H1 (cell line): ENCODE measurements around the gene REPIN1. TPM values are rescaled to one million over a fixed set of nuclear protein-coding genes. Genes with fewer than 3 reads are reported as not detected.

ENCODE experiments used
- CTCF ChIA-PET: fragments of 300-600 bp; sonication (Branson Sonifier 250); formaldehyde crosslinking; loops from one replicate; lab custom pipeline; 2021; ENCODE audit not compliant: partially characterized antibody; lab: Charles Lee
- POLR2A ChIA-PET: fragments of 300-600 bp; sonication (Branson Sonifier 250); formaldehyde crosslinking; loops from one replicate; lab custom pipeline; 2021; ENCODE audit warnings: inconsistent platforms; ENCODE audit not compliant: partially characterized antibody; lab: Charles Lee
- DNase-seq, 2 experiments: peaks; one replicate each; pipeline versions ENCODE4 v3.0.0 to v3.0.0-alpha.2; 2010 to 2022; ENCODE audit warnings: low spot score in 2 of 2, low read depth in 1 of 2, mixed read lengths in 1 of 2
- FAIRE-seq: peaks from 2 replicates; lab custom pipeline; 2011; peaks lifted over from hg19 to GRCh38; lab: Jason Lieb, UNC
- H2AFZ ChIP-seq: 2 replicates; pipeline ENCODE4 v1.8.1; 2012; ENCODE audit warnings: low read length, inconsistent platforms
- H2AK5ac ChIP-seq: 2 replicates; pipeline ENCODE4 v1.6.1; 2013; ENCODE audit warnings: low read depth, low read length
- H2BK120ac ChIP-seq: replicated peaks from 2 replicates; pipeline ENCODE3; 2013; ENCODE audit warnings: low read depth, low read length, inconsistent platforms
- H2BK12ac ChIP-seq: 2 replicates; pipeline ENCODE4 v1.6.1; 2013; ENCODE audit warnings: low read depth, low read length
- H2BK15ac ChIP-seq: 2 replicates; pipeline ENCODE4 v1.6.1; 2013; ENCODE audit warnings: low read length
- H2BK20ac ChIP-seq: 2 replicates; pipeline ENCODE4 v1.6.1; 2013; ENCODE audit warnings: low read length
- H2BK5ac ChIP-seq: 2 replicates; pipeline ENCODE4 v1.6.1; 2013; ENCODE audit warnings: low read depth, low read length
- H3K14ac ChIP-seq: 2 replicates; pipeline ENCODE4 v1.6.1; 2013; ENCODE audit warnings: inconsistent platforms; ENCODE audit not compliant: insufficient read length
- H3K18ac ChIP-seq: 2 replicates; pipeline ENCODE4 v1.6.1; 2013; ENCODE audit warnings: low read length; ENCODE audit errors: extremely low read depth
- H3K23ac ChIP-seq: 2 replicates; pipeline ENCODE4 v1.6.1; 2013; ENCODE audit warnings: inconsistent platforms; ENCODE audit not compliant: insufficient read length
- H3K23me2 ChIP-seq: 2 replicates; pipeline ENCODE4 v1.6.1; 2013; ENCODE audit warnings: low read depth, low read length
- H3K27ac ChIP-seq: 2 replicates; pipeline ENCODE4 v1.6.1; 2011; ENCODE audit warnings: low read depth, low read length, inconsistent platforms
- H3K27me3 ChIP-seq, 4 experiments: replicated peaks in 1 of 4; 1 replicate in 1 of 4; 2 replicates in 3 of 4; pipeline versions ENCODE4 v1.6.1 to v1.8.1; 2011 to 2013; ENCODE audit warnings: low read length in 3 of 4, mild to moderate bottlenecking in 3 of 4, inconsistent platforms in 2 of 4, mixed read lengths in 2 of 4, moderate library complexity in 1 of 4; ENCODE audit not compliant: control insufficient read depth in 3 of 4, insufficient read depth in 3 of 4; ENCODE audit errors: extremely low read depth in 1 of 4
- H3K36me3 ChIP-seq, 4 experiments: 2 replicates each; pipeline versions ENCODE4 v1.6.1 to v1.8.1; 2011 to 2013; ENCODE audit warnings: mild to moderate bottlenecking in 4 of 4, low read length in 3 of 4, moderate library complexity in 2 of 4, control low read depth in 1 of 4, inconsistent platforms in 1 of 4; ENCODE audit not compliant: insufficient read depth in 4 of 4, control insufficient read depth in 2 of 4
- H3K4ac ChIP-seq: replicated peaks from 2 replicates; pipeline ENCODE3; 2013; ENCODE audit warnings: low read length, low read depth, mixed read lengths, inconsistent platforms; ENCODE audit not compliant: insufficient read length
- H3K4me1 ChIP-seq, 4 experiments: replicated peaks in 1 of 4; 1 replicate in 1 of 4; 2 replicates in 3 of 4; pipeline versions ENCODE4 v1.6.1 to v1.8.1; 2011 to 2013; ENCODE audit warnings: low read length in 3 of 4, inconsistent platforms in 2 of 4, mixed read lengths in 1 of 4; ENCODE audit not compliant: insufficient read depth in 4 of 4, control insufficient read depth in 3 of 4
- H3K4me2 ChIP-seq, 2 experiments: 2 replicates each; pipeline versions ENCODE4 v1.6.1 to v1.8.1; 2011 to 2013; ENCODE audit warnings: low read depth in 2 of 2, low read length in 2 of 2, control low read depth in 1 of 2, inconsistent platforms in 1 of 2, mild to moderate bottlenecking in 1 of 2; ENCODE audit not compliant: insufficient read depth in 1 of 2
- H3K4me3 ChIP-seq, 4 experiments: fragments of 200-600, 300-600 bp in 1 of 4; sonication (generic), shearing (Covaris generic), sonication (Bioruptor Twin) in 1 of 4; 2 replicates each; pipeline versions ENCODE4 v1.5.1 to v1.8.1; 2011 to 2016; ENCODE audit warnings: low read length in 4 of 4, low read depth in 3 of 4, control low read depth in 2 of 4, inconsistent platforms in 2 of 4, mild to moderate bottlenecking in 2 of 4, mixed read lengths in 1 of 4, moderate library complexity in 1 of 4; ENCODE audit not compliant: insufficient read depth in 2 of 4; ENCODE audit errors: extremely low read depth in 1 of 4
- H3K56ac ChIP-seq: replicated peaks from 2 replicates; pipeline ENCODE3; 2013; ENCODE audit warnings: low read depth, mild to moderate bottlenecking, mixed read lengths, low read length, inconsistent platforms; ENCODE audit not compliant: insufficient read length
- H3K79me1 ChIP-seq: 2 replicates; pipeline ENCODE4 v1.6.1; 2013; ENCODE audit warnings: low read depth, low read length, control low read depth
- H3K79me2 ChIP-seq, 2 experiments: 2 replicates each; pipeline versions ENCODE4 v1.6.1 to v1.8.1; 2012 to 2013; ENCODE audit warnings: low read length in 2 of 2, mild to moderate bottlenecking in 2 of 2, inconsistent platforms in 1 of 2; ENCODE audit not compliant: insufficient read depth in 2 of 2, control insufficient read depth in 1 of 2
- H3K9ac ChIP-seq, 4 experiments: replicated peaks in 1 of 4; 1 replicate in 1 of 4; 2 replicates in 3 of 4; pipeline versions ENCODE4 v1.6.1 to v1.8.1; 2011 to 2013; ENCODE audit warnings: low read depth in 3 of 4, low read length in 3 of 4, control low read depth in 2 of 4, mild to moderate bottlenecking in 2 of 4, moderate library complexity in 2 of 4, inconsistent platforms in 1 of 4; ENCODE audit errors: extremely low read depth in 1 of 4
- H3K9me3 ChIP-seq, 2 experiments: 2 replicates each; pipeline versions ENCODE4 v1.6.1 to v1.8.1; 2012 to 2013; ENCODE audit warnings: mild to moderate bottlenecking in 2 of 2, moderate library complexity in 2 of 2, control low read depth in 1 of 2, inconsistent platforms in 1 of 2, low read depth in 1 of 2, low read length in 1 of 2, mixed read lengths in 1 of 2; ENCODE audit not compliant: insufficient read depth in 2 of 2
- H4K20me1 ChIP-seq, 2 experiments: replicated peaks in 1 of 2; 2 replicates each; pipeline versions ENCODE3 to v1.8.1; 2011 to 2013; ENCODE audit warnings: inconsistent platforms in 2 of 2, low read length in 2 of 2, mild to moderate bottlenecking in 1 of 2; ENCODE audit not compliant: insufficient read depth in 2 of 2, control insufficient read depth in 1 of 2
- H4K5ac ChIP-seq: 2 replicates; pipeline ENCODE4 v1.6.1; 2013; ENCODE audit warnings: low read length, low read depth, mixed read lengths, inconsistent platforms; ENCODE audit not compliant: insufficient read length
- H4K8ac ChIP-seq: 2 replicates; pipeline ENCODE4 v1.8.0; 2013; ENCODE audit warnings: mild to moderate bottlenecking, moderate library complexity, low read length, inconsistent platforms; ENCODE audit not compliant: insufficient read depth; ENCODE audit errors: extremely low read depth
- H4K91ac ChIP-seq: replicated peaks from 2 replicates; pipeline ENCODE3; 2013; ENCODE audit warnings: low read length, mixed read lengths, inconsistent platforms; ENCODE audit not compliant: insufficient read length
- BACH1 ChIP-seq: IDR thresholded peaks from 2 replicates; pipeline ENCODE4 v1.6.1; 2012; ENCODE audit warnings: low read length, improper control_type of control experiment
- EGR1 ChIP-seq: IDR thresholded peaks from 2 replicates; pipeline ENCODE4 v1.6.1; 2011; ENCODE audit warnings: low read depth, low read length, borderline replicate concordance
- KDM4A ChIP-seq: IDR thresholded peaks from one replicate; pipeline ENCODE4 v1.7.1; 2012; ENCODE audit warnings: low read depth, mild to moderate bottlenecking, moderate library complexity, low read length, inconsistent platforms; ENCODE audit not compliant: severe bottlenecking
- KDM5A ChIP-seq: fragments of 200-600 bp; IDR thresholded peaks from 2 replicates; pipeline ENCODE4 v1.7.1; 2012; ENCODE audit warnings: mild to moderate bottlenecking, low read length, inconsistent platforms, mixed read lengths
- PHF8 ChIP-seq: fragments of 200-600 bp; sonication (generic); conservative IDR thresholded peaks from 2 replicates; pipeline ENCODE4 v1.7.1; 2012; ENCODE audit warnings: low read depth, mild to moderate bottlenecking, inconsistent platforms, low read length, moderate library complexity
- RBBP5 ChIP-seq: IDR thresholded peaks from 2 replicates; pipeline ENCODE4 v1.7.1; 2012; ENCODE audit warnings: low read depth, mild to moderate bottlenecking, inconsistent platforms, low read length, moderate library complexity, borderline replicate concordance
- SIX5 ChIP-seq: IDR thresholded peaks from 2 replicates; pipeline ENCODE4 v1.6.1; 2011; ENCODE audit warnings: mild to moderate bottlenecking, low read depth, low read length
- SP1 ChIP-seq: IDR thresholded peaks from 2 replicates; pipeline ENCODE4 v1.6.1; 2011; ENCODE audit warnings: low read depth, low read length
- SP4 ChIP-seq: IDR thresholded peaks from 2 replicates; pipeline ENCODE4 v1.6.1; 2012; ENCODE audit warnings: low read length, inconsistent platforms
- SRF ChIP-seq: IDR thresholded peaks from 2 replicates; pipeline ENCODE4 v1.6.1; 2011; ENCODE audit warnings: mild to moderate bottlenecking, low read depth, low read length, moderate library complexity
- TAF1 ChIP-seq: IDR thresholded peaks from 2 replicates; pipeline ENCODE4 v1.6.1; 2011; ENCODE audit warnings: mild to moderate bottlenecking, low read depth, low read length
- ZNF274 ChIP-seq: IDR thresholded peaks from 2 replicates; pipeline ENCODE4 v1.7.0; 2012; ENCODE audit warnings: low read length, borderline replicate concordance; ENCODE audit errors: extremely low read depth
- WGBS, 2 experiments: shearing (Covaris generic) in 1 of 2; methylation state at CpG; one replicate each; pipeline versions ENCODE4 v1.1.6 to v1.1.7; 2013 to 2015; ENCODE audit warnings: low lambda C conversion rate in 2 of 2, mixed read lengths in 2 of 2, inconsistent platforms in 1 of 2, low coverage in 1 of 2, missing lambda C conversion rate in 1 of 2; ENCODE audit not compliant: insufficient replicate concordance in 2 of 2, insufficient coverage in 1 of 2, insufficient read length in 1 of 2; ENCODE audit errors: extremely low coverage in 1 of 2, missing lambda C conversion rate in 1 of 2; 5-methylcytosine and 5-hydroxymethylcytosine counted together
- polyA plus RNA-seq, 7 experiments: library from polyadenylated mRNA; depleted of rRNA in 3 of 7; stranded (reverse) in 5 of 7; unstranded in 2 of 7; fragments of >200 nt in 5 of 7; fragments of 200-250 nt in 2 of 7; gene quantifications; 1 replicate in 5 of 7; 2 replicates in 1 of 7; 4 replicates in 1 of 7; pipeline versions ENCODE4 v1.2.1 to v1.2.3, GENCODE V29; 2011 to 2013; ENCODE audit warnings: missing spikeins in 2 of 7, mixed read lengths in 2 of 7
- total RNA-seq: library from RNA; stranded (reverse); fragmentation: NEBNext Ultra II Directional; extraction: Animal tissue kit (Norgen Biotek cat#: 25700); gene quantifications from 2 replicates; pipeline ENCODE4 v1.2.1, GENCODE V29; 2021
- TF ChIP-seq, protein P1 (sequence below): IDR thresholded peaks from 2 replicates; pipeline ENCODE4 v1.6.1; 2012; ENCODE audit warnings: low read length, inconsistent platforms

REPIN1 gene
- total and polyA plus RNA-seq, 2 of the 8 experiments (the other 6 are each of a cell fraction or from before 2014, with no cell fraction given): 98.6 to 125 TPM

DNA sequence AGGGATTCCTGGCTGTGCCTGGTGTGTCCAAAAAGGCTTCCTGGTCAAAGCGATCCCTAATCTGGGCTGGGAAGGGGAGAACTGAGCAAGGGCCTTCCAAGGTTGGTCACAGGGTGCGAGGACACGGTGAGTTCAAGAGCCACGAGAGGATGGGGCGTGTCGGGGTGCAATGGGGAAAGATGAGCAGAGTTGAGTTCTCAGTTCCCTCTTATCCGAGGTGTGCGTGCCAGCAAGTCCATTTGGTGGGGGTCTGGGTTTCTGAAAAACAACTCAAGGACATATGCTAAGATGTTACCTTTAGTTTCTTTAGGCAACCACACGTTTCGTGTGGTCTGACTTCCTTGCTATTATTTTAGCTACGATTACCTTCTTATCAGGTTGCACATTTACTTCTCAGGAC lies 11.8 kb downstream of the REPIN1 start:
- Histone ChIP-seq H2BK5ac (peak overlapping the region; percentile 93; the same call in 1 of the 2 replicates), H3K56ac (no peak overlapping the region), H3K9me3 (no peaks in the 10 kb centered on the region), H4K8ac (no peak overlapping the region), H3K4me3 (peak overlapping the region; percentile 88 to 96 (median 90); a peak in 7 of 8 replicates), H2BK20ac (no peak overlapping the region), H2BK12ac (0 out of 2 replicates have a peak overlapping the region, but pooled peaks have one; percentile 86), H3K9ac (no peak overlapping the region; a peak in 1 of 7 replicates), H2AK5ac (no peak overlapping the region), H2BK15ac (peak overlapping the region; percentile 14; the same call in 1 of the 2 replicates), H3K23ac (no peak overlapping the region), H4K91ac (no peak overlapping the region), H3K4me2 (peak overlapping the region; percentile 94), H4K20me1 (no peaks in the 10 kb centered on the region), H3K4me1 (peaks cover 27 to 58% (median 39%) of the 10 kb centered on the region in 4 experiments), H3K27me3 (no peaks in the 10 kb centered on the region), H3K79me1 (peaks cover 15% of the 10 kb centered on the region), H2BK120ac (no peak overlapping the region), H3K14ac (no peak overlapping the region), H3K36me3 (peaks cover 0 to 10% (median 0%) of the 10 kb centered on the region in 4 experiments; a peak in 2 of 8 replicates), H3K27ac (no peak overlapping the region), H2AFZ (no peak overlapping the region), H3K18ac (peak overlapping the region; percentile 41; the same call in 1 of the 2 replicates), H3K79me2 (peaks cover 0 to 52% of the 10 kb centered on the region in 2 experiments), H3K4ac (no peak overlapping the region), H4K5ac (peak overlapping the region; percentile 10), H3K23me2 (peaks cover 11% of the 10 kb centered on the region)
- DNase-seq: no peak
- no peak for FAIRE-seq
- 77% methylated on average over 11 of the region's 11 CpGs; no CpG with 5 or more reads in 1 of the 2 experiments for WGBS, 2 experiments
- ChIA-PET POLR2A (interaction anchor here (0.8 to 1.9 kb wide), 11 partner anchors 9 to 45 kb away, joined by 3 to 30 read pairs (median 4); partner anchors contain the start of gene REPIN1), CTCF (interaction anchor here (0.6 to 1.5 kb wide), 7 partner anchors 11 to 101 kb away, joined by 3 to 4 read pairs (median 4); a partner anchor contains a TSS)
- TF ChIP-seq, protein P1, sequence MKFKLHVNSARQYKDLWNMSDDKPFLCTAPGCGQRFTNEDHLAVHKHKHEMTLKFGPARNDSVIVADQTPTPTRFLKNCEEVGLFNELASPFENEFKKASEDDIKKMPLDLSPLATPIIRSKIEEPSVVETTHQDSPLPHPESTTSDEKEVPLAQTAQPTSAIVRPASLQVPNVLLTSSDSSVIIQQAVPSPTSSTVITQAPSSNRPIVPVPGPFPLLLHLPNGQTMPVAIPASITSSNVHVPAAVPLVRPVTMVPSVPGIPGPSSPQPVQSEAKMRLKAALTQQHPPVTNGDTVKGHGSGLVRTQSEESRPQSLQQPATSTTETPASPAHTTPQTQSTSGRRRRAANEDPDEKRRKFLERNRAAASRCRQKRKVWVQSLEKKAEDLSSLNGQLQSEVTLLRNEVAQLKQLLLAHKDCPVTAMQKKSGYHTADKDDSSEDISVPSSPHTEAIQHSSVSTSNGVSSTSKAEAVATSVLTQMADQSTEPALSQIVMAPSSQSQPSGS: no peak
- TF ChIP-seq SP1 (no peak), BACH1 (no peak), SIX5 (no peak), SRF (no peak), EGR1 (no peak), KDM4A (no peak), KDM5A (no peak), PHF8 (no peak), ZNF274 (no peak), TAF1 (no peak), SP4 (no peak), RBBP5 (no peak)
